HL-60 (cell line): Measurements from ENCODE around the gene SACS.

Experiments
- GABPA ChIP-seq: IDR thresholded peaks from 2 replicates; pipeline ENCODE4 v1.6.1; 2012; ENCODE audit warnings: low read depth
- POLR2AphosphoS5 ChIP-seq: IDR thresholded peaks from 2 replicates; pipeline ENCODE4 v1.6.1; 2012; ENCODE audit warnings: low read depth
- SPI1 ChIP-seq: IDR thresholded peaks from 2 replicates; pipeline ENCODE4 v1.6.1; 2012; ENCODE audit warnings: low read depth, mild to moderate bottlenecking, borderline replicate concordance
- TF ChIP-seq, protein P1 (sequence below): IDR thresholded peaks from one replicate; pipeline ENCODE4 v1.5.1; 2011; ENCODE audit warnings: low read length, control low read depth, inconsistent platforms; ENCODE audit not compliant: insufficient read depth
- TF ChIP-seq, protein P2 (sequence below): IDR thresholded peaks from 2 replicates; pipeline ENCODE4 v1.6.1; 2012; ENCODE audit warnings: low read depth; ENCODE audit not compliant: insufficient replicate concordance

DNA sequence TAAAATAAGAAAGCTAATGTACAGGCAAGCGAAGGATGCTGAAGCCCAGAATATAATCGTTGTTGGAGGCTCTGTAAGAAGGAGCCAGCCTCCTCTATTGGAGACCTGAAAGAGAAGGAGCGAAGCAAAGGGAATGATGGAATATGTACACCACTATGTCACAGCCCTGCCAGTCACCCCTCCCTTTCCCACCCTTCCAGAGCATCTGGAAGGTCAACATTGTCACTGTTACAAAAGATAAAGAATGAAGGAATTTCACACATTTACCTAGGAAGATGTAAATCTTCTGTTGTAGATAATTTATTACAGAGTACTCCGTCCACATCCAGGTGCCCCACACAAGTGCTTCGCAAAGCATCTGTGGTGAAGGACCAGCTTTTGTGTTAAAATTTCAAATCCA, 39.7 kb upstream of the SACS start:
- TF ChIP-seq, protein P1, sequence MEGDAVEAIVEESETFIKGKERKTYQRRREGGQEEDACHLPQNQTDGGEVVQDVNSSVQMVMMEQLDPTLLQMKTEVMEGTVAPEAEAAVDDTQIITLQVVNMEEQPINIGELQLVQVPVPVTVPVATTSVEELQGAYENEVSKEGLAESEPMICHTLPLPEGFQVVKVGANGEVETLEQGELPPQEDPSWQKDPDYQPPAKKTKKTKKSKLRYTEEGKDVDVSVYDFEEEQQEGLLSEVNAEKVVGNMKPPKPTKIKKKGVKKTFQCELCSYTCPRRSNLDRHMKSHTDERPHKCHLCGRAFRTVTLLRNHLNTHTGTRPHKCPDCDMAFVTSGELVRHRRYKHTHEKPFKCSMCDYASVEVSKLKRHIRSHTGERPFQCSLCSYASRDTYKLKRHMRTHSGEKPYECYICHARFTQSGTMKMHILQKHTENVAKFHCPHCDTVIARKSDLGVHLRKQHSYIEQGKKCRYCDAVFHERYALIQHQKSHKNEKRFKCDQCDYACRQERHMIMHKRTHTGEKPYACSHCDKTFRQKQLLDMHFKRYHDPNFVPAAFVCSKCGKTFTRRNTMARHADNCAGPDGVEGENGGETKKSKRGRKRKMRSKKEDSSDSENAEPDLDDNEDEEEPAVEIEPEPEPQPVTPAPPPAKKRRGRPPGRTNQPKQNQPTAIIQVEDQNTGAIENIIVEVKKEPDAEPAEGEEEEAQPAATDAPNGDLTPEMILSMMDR: no peak
- TF ChIP-seq POLR2AphosphoS5 (no peak), GABPA (no peak), SPI1 (no peak)
- TF ChIP-seq, protein P2, sequence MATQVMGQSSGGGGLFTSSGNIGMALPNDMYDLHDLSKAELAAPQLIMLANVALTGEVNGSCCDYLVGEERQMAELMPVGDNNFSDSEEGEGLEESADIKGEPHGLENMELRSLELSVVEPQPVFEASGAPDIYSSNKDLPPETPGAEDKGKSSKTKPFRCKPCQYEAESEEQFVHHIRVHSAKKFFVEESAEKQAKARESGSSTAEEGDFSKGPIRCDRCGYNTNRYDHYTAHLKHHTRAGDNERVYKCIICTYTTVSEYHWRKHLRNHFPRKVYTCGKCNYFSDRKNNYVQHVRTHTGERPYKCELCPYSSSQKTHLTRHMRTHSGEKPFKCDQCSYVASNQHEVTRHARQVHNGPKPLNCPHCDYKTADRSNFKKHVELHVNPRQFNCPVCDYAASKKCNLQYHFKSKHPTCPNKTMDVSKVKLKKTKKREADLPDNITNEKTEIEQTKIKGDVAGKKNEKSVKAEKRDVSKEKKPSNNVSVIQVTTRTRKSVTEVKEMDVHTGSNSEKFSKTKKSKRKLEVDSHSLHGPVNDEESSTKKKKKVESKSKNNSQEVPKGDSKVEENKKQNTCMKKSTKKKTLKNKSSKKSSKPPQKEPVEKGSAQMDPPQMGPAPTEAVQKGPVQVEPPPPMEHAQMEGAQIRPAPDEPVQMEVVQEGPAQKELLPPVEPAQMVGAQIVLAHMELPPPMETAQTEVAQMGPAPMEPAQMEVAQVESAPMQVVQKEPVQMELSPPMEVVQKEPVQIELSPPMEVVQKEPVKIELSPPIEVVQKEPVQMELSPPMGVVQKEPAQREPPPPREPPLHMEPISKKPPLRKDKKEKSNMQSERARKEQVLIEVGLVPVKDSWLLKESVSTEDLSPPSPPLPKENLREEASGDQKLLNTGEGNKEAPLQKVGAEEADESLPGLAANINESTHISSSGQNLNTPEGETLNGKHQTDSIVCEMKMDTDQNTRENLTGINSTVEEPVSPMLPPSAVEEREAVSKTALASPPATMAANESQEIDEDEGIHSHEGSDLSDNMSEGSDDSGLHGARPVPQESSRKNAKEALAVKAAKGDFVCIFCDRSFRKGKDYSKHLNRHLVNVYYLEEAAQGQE: no peak
